ENCODE data around the gene SPHK2.
"Not testable (repeated sequence)": the region's sequence is repeated elsewhere in the genome, so short reads cannot be mapped to it uniquely, and the experiment has no call there.

The SPHK2 gene

GRCh38 chr19:48618916-48619691 is at the start of gene SPHK2, which contains the start of gene RPL18:
Gene SPHK2, plus strand, starts transcription at chr19:48619506. Its CDS starts 1,009 bp downstream, at chr19:48620515.
Gene RPL18, minus strand, starts transcription at chr19:48619178. Its CDS starts 35 bp downstream, at chr19:48619143.
- peak; percentile 100 for DNase-seq

- peak; percentile 55 for DNase-seq
These were observed 49.5 kb upstream of the SPHK2 start for GRCh38 chr19:48569814-48570213.

- no peak for DNase-seq
These were observed 47.7 kb upstream of the SPHK2 start for GRCh38 chr19:48571378-48572162.

GRCh38 chr19:48573163-48573505 is 46.2 kb upstream of the SPHK2 start:
- no peak for DNase-seq

GRCh38 chr19:48575931-48576622 is 43.2 kb upstream of the SPHK2 start:
- no peak for DNase-seq

GRCh38 chr19:48577908-48578307 is 41.4 kb upstream of the SPHK2 start:
- DNase-seq, result not testable (repeated sequence)

GRCh38 chr19:48578891-48579290 is 40.4 kb upstream of the SPHK2 start:
- peak; percentile 68 for DNase-seq

- no peak for DNase-seq
These were observed 37.1 kb upstream of the SPHK2 start for GRCh38 chr19:48582168-48582567.

- no peak for DNase-seq
These were observed 31.9 kb upstream of the SPHK2 start for GRCh38 chr19:48587387-48587786.

- peak; percentile 78 for DNase-seq
These were observed 30.5 kb upstream of the SPHK2 start for GRCh38 chr19:48588670-48589401.

GRCh38 chr19:48591021-48591420 is 28.3 kb upstream of the SPHK2 start:
- no peak for DNase-seq

- DNase-seq, result no peak
These were observed 24.1 kb upstream of the SPHK2 start for GRCh38 chr19:48595171-48595570.

GRCh38 chr19:48595833-48596232 is 23.5 kb upstream of the SPHK2 start:
- no peak for DNase-seq

- no peak for DNase-seq
These were observed 23.1 kb upstream of the SPHK2 start for GRCh38 chr19:48596237-48596636.

- no peak for DNase-seq
These were observed 22.4 kb upstream of the SPHK2 start for GRCh38 chr19:48596679-48597465.

GRCh38 chr19:48598996-48599700 is 20.2 kb upstream of the SPHK2 start:
- no peak for DNase-seq

GRCh38 chr19:48600679-48601417 is 18.5 kb upstream of the SPHK2 start:
- DNase-seq, result no peak

GRCh38 chr19:48603001-48603400 is 16.3 kb upstream of the SPHK2 start:
- no peak for DNase-seq

GRCh38 chr19:48603449-48603848 is 15.9 kb upstream of the SPHK2 start:
- DNase-seq, result no peak

- no peak for DNase-seq
These were observed 15.5 kb upstream of the SPHK2 start for GRCh38 chr19:48603850-48604249.

Data from fibroblast of skin of right quadriceps (primary cell).